Right lobe of liver (tissue), 6 donors: ENCODE data around the gene ARHGAP44. TPM values are rescaled to one million over a fixed set of nuclear protein-coding genes. Genes with fewer than 3 reads are reported as not detected.

Source experiments
- ATAC-seq, 4 donors: fragments of 200-7000 bp; cut with Tn5 transposase; one replicate each; pipeline ENCODE4 v1.9.1; 2020; ENCODE audit warnings: mild to moderate bottlenecking in 4 of 4, moderate library complexity in 4 of 4
- DNase-seq, 3 donors: peaks; one replicate each; pipeline ENCODE4 v3.0.0-alpha.2; 2020
- H3K27ac ChIP-seq, 3 donors: fragments of 200-600 bp; one replicate each; pipeline ENCODE4 v1.8.0; 2022
- H3K27me3 ChIP-seq, 2 donors: fragments of 200-600 bp; one replicate each; pipeline ENCODE4 v1.8.0; 2022
- H3K36me3 ChIP-seq, 4 donors: fragments of 200-600 bp; sonication (generic) in 1 of 4; one replicate each; pipeline versions ENCODE4 v1.5.1 to v1.8.0; 2017 to 2022; ENCODE audit warnings: control low read depth in 1 of 4
- H3K4me1 ChIP-seq, 4 donors: fragments of 200-600 bp; sonication (generic) in 1 of 4; one replicate each; pipeline versions ENCODE4 v1.5.1 to v1.8.0; 2017 to 2022; ENCODE audit warnings: control low read depth in 1 of 4
- H3K4me3 ChIP-seq, 3 donors: fragments of 200-600 bp; one replicate each; pipeline ENCODE4 v1.8.0; 2022
- H3K9me3 ChIP-seq, 4 donors: fragments of 200-600 bp; sonication (generic) in 1 of 4; one replicate each; pipeline versions ENCODE4 v1.5.1 to v1.8.0; 2017 to 2022; ENCODE audit warnings: control low read depth in 1 of 4
- POLR2A ChIP-seq: fragments of 450-650 bp; IDR thresholded peaks from one replicate; pipeline ENCODE4 v1.6.1; 2017; ENCODE audit warnings: antibody characterized with exemption, mild to moderate bottlenecking
- WGBS: methylation state at CpG from one replicate; pipeline ENCODE4 v1.1.6; 2018; ENCODE audit warnings: low coverage, low lambda C conversion rate; ENCODE audit not compliant: insufficient coverage; ENCODE audit errors: missing lambda C conversion rate; 5-methylcytosine and 5-hydroxymethylcytosine counted together
- intact Hi-C, 2 donors: fragments of 100-400 bp; cut with DNase I; formaldehyde crosslinking; loops; one replicate each; pipeline versions ENCODE4 v1.11.2 to v1.14.1; 2022
- total RNA-seq, 6 experiments: library from RNA; depleted of rRNA in 2 of 6; stranded (reverse); fragments of >200 nt in 2 of 6; fragmentation: NEBNext Ultra II Directional in 3 of 6; extraction: Animal tissue kit (Norgen Biotek cat#: 25700) in 3 of 6; gene quantifications; one replicate each; pipeline versions ENCODE4 v1.1.0 to v1.2.4, GENCODE V29; 2016 to 2023
- TF ChIP-seq, protein P1 (sequence below), 4 donors: fragments of 200-600 bp in 3 of 4; fragments of 450-650 bp in 1 of 4; IDR thresholded peaks; one replicate each; pipeline versions ENCODE4 v1.5.1 to v1.8.0; 2016 to 2022; ENCODE audit warnings: antibody characterized with exemption in 4 of 4, mild to moderate bottlenecking in 2 of 4
- donor health status: DM: no; HTN: yes; CAD: no.
- donor health status: DM: no; HTN: no; CAD: no.
- donor health status: DM: no; HTN: no; CAD: no.
- donor health status: DM: no; HTN: yes; CAD: no.
- donor health status: DM: no; HTN: yes; CAD: no.

ARHGAP44 gene
- total RNA-seq, 6 experiments from 2014 or later: 0.49 to 1.1 (median 0.63) TPM

DNA sequence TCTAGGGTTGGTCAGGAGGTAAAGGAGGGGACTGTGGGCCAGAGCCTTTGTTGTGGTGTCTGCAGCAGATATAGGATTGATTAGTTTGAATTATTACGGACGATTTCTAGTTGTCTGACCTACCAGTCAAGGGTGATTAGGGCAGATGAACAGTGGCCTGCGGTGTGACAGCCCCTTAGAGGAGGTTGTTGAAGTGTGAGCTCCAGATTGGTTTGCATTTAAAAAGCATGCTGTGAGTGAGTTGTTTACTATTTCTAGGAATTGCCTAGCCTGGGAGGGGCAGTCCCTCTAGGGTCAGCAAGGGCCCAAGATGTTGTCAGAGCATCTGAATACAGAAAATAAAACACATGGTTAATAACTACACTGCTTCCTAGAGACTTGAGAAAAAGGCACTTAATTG lies 108.8 kb downstream of the ARHGAP44 start:
- ATAC-seq (no peak), DNase-seq (no peak)
- no peaks in the 10 kb centered on the region for H3K9me3 ChIP-seq
- H3K4me3 ChIP-seq: no peak overlapping the region
- no peak overlapping the region for H3K27ac ChIP-seq
- no peaks in the 10 kb centered on the region for H3K4me1 ChIP-seq
- no peaks in the 10 kb centered on the region for H3K27me3 ChIP-seq
- H3K36me3 ChIP-seq: no peaks in the 10 kb centered on the region
- intact Hi-C loops: no loop called here
- WGBS: 53% methylated on average over 3 of the region's 3 CpGs
- TF ChIP-seq, protein P1, sequence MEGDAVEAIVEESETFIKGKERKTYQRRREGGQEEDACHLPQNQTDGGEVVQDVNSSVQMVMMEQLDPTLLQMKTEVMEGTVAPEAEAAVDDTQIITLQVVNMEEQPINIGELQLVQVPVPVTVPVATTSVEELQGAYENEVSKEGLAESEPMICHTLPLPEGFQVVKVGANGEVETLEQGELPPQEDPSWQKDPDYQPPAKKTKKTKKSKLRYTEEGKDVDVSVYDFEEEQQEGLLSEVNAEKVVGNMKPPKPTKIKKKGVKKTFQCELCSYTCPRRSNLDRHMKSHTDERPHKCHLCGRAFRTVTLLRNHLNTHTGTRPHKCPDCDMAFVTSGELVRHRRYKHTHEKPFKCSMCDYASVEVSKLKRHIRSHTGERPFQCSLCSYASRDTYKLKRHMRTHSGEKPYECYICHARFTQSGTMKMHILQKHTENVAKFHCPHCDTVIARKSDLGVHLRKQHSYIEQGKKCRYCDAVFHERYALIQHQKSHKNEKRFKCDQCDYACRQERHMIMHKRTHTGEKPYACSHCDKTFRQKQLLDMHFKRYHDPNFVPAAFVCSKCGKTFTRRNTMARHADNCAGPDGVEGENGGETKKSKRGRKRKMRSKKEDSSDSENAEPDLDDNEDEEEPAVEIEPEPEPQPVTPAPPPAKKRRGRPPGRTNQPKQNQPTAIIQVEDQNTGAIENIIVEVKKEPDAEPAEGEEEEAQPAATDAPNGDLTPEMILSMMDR (IDR thresholded peaks at IDR 0.05): no peak
- TF ChIP-seq POLR2A: no peak

DNA sequence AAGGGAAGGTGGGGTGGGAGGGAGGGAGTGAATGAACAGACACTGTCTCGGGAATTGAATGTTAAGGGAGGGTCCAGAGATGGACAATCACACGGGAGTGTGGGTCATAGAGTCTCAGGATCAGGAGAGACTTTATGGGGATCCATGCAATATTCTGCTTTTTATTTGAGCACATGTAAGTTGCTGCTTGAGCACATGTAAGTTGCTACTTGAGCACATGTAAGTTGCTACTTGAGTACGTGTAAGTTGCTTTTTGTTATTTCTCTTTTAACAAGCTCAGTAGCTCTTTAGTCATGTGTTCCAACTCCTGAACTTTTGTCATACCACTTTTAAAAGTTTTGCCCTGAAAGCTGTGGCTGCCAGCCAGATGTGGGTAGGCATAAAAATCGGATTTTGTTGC lies 110.3 kb downstream of the ARHGAP44 start:
- Histone ChIP-seq H3K4me3 (no peak overlapping the region), H3K27me3 (no peaks in the 10 kb centered on the region), H3K9me3 (no peaks in the 10 kb centered on the region), H3K27ac (no peak overlapping the region), H3K4me1 (no peaks in the 10 kb centered on the region), H3K36me3 (no peaks in the 10 kb centered on the region)
- TF ChIP-seq, protein P1 (IDR thresholded peaks at IDR 0.05): no peak
- intact Hi-C loops: no loop called here
- WGBS: 54% methylated on average over 4 of the region's 4 CpGs
- ATAC-seq: no peak
- no peak for DNase-seq

DNA sequence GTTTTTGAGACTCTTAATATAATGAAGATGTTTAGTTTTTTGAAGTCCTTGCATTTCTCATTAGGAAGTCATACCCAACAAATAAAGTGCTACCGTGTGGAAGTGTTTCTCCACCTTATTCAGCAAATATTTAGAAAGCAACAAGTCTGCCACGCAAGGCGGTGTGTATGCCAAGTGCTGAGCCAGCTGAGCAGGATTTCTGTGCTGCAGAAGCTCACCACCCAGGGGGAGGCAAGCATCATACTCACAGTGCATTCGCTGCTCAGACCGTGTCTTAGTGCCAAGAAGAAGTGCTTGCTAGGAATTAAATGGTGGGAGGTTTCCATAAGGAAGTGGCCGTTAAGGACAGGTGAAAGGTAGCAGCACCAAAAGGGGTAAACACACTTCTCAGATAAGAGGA lies 111.2 kb downstream of the ARHGAP44 start:
- Histone ChIP-seq H3K4me1 (no peaks in the 10 kb centered on the region), H3K9me3 (no peaks in the 10 kb centered on the region), H3K27ac (no peak overlapping the region), H3K4me3 (no peak overlapping the region), H3K36me3 (no peaks in the 10 kb centered on the region), H3K27me3 (no peaks in the 10 kb centered on the region)
- 61% methylated on average over 6 of the region's 6 CpGs for WGBS
- intact Hi-C loops: no loop called here
- ATAC-seq (no peak), DNase-seq (no peak)
- TF ChIP-seq, protein P1 (IDR thresholded peaks at IDR 0.05): no peak
- TF ChIP-seq POLR2A: no peak

DNA sequence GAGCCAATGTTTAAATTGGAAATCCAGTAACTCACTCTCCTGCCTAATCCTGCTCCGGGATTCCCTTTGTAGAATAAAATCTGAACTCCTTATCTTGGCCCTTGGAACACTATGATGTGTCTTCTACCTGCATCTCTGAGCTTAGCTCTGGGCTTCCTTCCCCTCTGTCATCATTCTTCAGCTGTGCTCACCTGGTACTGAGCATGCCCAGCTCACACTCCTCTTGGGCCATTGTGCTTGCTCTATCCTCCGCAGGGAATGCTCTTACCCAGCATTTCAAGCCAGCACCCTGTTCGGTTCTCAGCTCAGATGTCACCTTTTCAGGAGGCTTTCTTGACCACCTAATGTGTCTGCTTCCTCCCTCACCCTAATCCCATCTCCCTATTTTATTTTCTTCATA lies 112.7 kb downstream of the ARHGAP44 start:
- H3K36me3 ChIP-seq: no peaks in the 10 kb centered on the region
- intact Hi-C loops: no loop called here
- 71% methylated on average over 3 of the region's 3 CpGs for WGBS
- H3K4me3 ChIP-seq: no peak overlapping the region
- no peaks in the 10 kb centered on the region for H3K4me1 ChIP-seq
- DNase-seq (no peak), ATAC-seq (no peak)
- no peaks in the 10 kb centered on the region for H3K9me3 ChIP-seq
- TF ChIP-seq, protein P1 (IDR thresholded peaks at IDR 0.05): no peak
- no peak for TF ChIP-seq POLR2A
- H3K27me3 ChIP-seq: no peaks in the 10 kb centered on the region
- H3K27ac ChIP-seq: no peak overlapping the region

DNA sequence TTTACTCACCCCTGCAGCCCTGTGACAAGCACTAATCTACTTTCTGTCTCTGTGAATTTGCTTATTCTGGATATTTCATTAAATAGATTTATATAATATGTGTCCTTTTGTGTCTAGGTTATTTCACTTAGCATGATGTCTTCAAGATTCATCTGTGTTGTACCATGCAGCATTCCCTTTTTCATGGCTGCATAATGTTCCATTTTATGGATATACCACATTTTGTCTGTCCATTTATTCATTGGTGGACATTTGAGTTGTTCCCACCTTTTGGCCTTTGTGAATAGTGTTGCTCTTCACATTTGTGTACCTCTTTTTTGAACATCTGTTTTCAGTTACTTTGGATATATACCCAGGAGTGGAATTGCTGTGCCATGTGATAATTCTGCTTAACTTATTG lies 118.2 kb downstream of the ARHGAP44 start:
- DNase-seq (no peak), ATAC-seq (no peak)
- no peaks in the 10 kb centered on the region for H3K36me3 ChIP-seq
- no peaks in the 10 kb centered on the region for H3K9me3 ChIP-seq
- no peak overlapping the region for H3K27ac ChIP-seq
- H3K4me1 ChIP-seq: no peaks in the 10 kb centered on the region
- intact Hi-C loops: no loop called here
- TF ChIP-seq POLR2A: no peak
- TF ChIP-seq, protein P1 (IDR thresholded peaks at IDR 0.05): no peak
- H3K27me3 ChIP-seq: no peaks in the 10 kb centered on the region
- no peak overlapping the region for H3K4me3 ChIP-seq
